ENCODE results near the gene ARHGAP22.

The ARHGAP22 gene

GRCh38 chr10:48450233-48450740 is 154.6 kb downstream of the ARHGAP22 start:
- Histone ChIP-seq H3K27ac (ENCODE audit: low read depth, low read length, severe bottlenecking) (no peak overlapping the region), H3K4me1 (ENCODE audit: control insufficient read depth, insufficient read depth, low read length, poor library complexity, severe bottlenecking) (peaks cover 8% of the 10 kb centered on the region), H3K9me3 (ENCODE audit: control insufficient read depth, low read length) (no peaks in the 10 kb centered on the region), H3K4me3 (ENCODE audit: extremely low read depth, insufficient read depth, low read length, poor library complexity, severe bottlenecking) (no peak overlapping the region), H3K36me3 (ENCODE audit: control insufficient read depth, insufficient read depth, low read length) (no peaks in the 10 kb centered on the region)
- 95 to 96% methylated on average over 48 to 49 of the region's 49 CpGs for WGBS, 2 experiments (ENCODE audit: insufficient coverage in 2 of 2)

DNA sequence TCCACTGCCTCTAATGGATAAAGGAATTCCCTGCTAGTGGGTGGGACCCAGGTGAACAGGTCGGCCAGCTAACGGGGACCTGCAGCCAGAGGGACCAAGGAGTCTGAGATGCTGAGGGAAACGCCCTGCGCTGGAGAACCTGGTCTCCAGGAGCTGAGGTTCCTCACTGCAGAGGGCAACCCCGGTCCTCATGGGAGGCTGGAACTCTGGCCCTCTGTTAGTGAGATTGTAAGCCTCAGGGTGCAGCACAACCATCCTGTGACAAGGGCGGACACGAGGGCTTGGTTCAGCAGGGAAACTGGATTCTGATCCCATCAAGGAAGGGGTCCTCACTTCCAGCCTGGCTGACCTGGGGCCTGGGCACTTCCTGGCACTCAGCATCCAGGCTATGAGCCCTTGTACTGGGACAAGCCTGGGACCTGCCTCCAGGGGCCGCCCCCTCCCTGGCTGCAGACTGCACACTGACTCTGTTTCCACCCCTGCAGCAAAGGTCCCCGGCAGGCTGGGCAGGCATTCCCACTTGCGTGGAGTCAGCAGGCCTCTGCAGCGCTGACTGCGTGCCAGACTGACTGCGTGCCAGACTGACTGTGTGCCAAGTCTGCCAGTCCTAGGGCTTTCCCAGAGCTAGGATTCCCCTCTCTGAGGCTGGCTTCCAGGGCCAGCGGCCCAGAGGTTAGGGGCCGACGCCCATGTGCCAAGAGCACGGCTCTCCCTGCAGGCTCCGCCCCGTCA is 155.2 kb downstream of the ARHGAP22 start:
- WGBS, 2 experiments (ENCODE audit: insufficient coverage in 2 of 2): 88 to 90% methylated on average over 15 to 17 of the region's 19 CpGs

DNA sequence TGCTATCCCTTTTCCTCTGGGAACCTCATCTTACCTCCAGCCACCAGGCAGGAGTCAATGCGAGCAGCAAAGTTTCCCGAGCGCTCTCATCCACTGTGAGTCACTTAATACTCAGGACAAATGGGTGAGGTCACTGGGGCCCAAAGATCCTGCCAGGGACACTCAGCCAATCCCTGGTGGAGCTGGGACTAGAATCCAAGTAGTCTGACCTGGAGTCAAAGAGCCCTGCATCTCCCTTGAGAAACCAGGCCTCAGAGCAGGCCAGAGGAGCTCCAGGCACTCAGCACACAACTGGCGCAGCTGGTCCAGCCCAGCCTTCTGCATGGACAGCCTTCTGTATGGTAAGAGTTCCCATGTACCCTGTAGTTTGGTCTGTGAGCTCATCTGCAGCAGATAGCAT is 156.1 kb downstream of the ARHGAP22 start:
- no peak overlapping the region for H3K4me3 ChIP-seq (ENCODE audit: extremely low read depth, insufficient read depth, low read length, poor library complexity, severe bottlenecking)
- no peak overlapping the region for H3K27ac ChIP-seq (ENCODE audit: low read depth, low read length, severe bottlenecking)
- H3K4me1 ChIP-seq (ENCODE audit: control insufficient read depth, insufficient read depth, low read length, poor library complexity, severe bottlenecking): peaks cover 8% of the 10 kb centered on the region
- WGBS, 2 experiments (ENCODE audit: insufficient coverage in 2 of 2): 88 to 98% methylated on average over 4 of the region's 4 CpGs
- H3K36me3 ChIP-seq (ENCODE audit: control insufficient read depth, insufficient read depth, low read length): no peaks in the 10 kb centered on the region
- H3K9me3 ChIP-seq (ENCODE audit: control insufficient read depth, low read length): no peaks in the 10 kb centered on the region

More for the DNA sequence above, 155.2 kb downstream of the ARHGAP22 start:
- no peak overlapping the region for H3K27ac ChIP-seq (ENCODE audit: low read depth, low read length, severe bottlenecking)
- no peak overlapping the region for H3K4me3 ChIP-seq (ENCODE audit: extremely low read depth, insufficient read depth, low read length, poor library complexity, severe bottlenecking)
- H3K9me3 ChIP-seq (ENCODE audit: control insufficient read depth, low read length): no peaks in the 10 kb centered on the region
- no peaks in the 10 kb centered on the region for H3K36me3 ChIP-seq (ENCODE audit: control insufficient read depth, insufficient read depth, low read length)
- peaks cover 8% of the 10 kb centered on the region for H3K4me1 ChIP-seq (ENCODE audit: control insufficient read depth, insufficient read depth, low read length, poor library complexity, severe bottlenecking)

- no peak overlapping the region for H3K4me3 ChIP-seq (ENCODE audit: extremely low read depth, insufficient read depth, low read length, poor library complexity, severe bottlenecking)
- H3K9me3 ChIP-seq (ENCODE audit: control insufficient read depth, low read length): no peaks in the 10 kb centered on the region
- H3K27ac ChIP-seq (ENCODE audit: low read depth, low read length, severe bottlenecking): no peak overlapping the region
- H3K4me1 ChIP-seq (ENCODE audit: control insufficient read depth, insufficient read depth, low read length, poor library complexity, severe bottlenecking): peaks cover 8% of the 10 kb centered on the region
- WGBS, 2 experiments (ENCODE audit: insufficient coverage in 2 of 2): 90 to 92% methylated on average over 8 to 11 of the region's 11 CpGs
- no peaks in the 10 kb centered on the region for H3K36me3 ChIP-seq (ENCODE audit: control insufficient read depth, insufficient read depth, low read length)
These were observed 157.3 kb downstream of the ARHGAP22 start for GRCh38 chr10:48447356-48448215.

GRCh38 chr10:48446785-48447184 is 158.1 kb downstream of the ARHGAP22 start:
- 94 to 96% methylated on average over 4 to 5 of the region's 7 CpGs for WGBS, 2 experiments (ENCODE audit: insufficient coverage in 2 of 2)
- Histone ChIP-seq H3K36me3 (ENCODE audit: control insufficient read depth, insufficient read depth, low read length) (no peaks in the 10 kb centered on the region), H3K27ac (ENCODE audit: low read depth, low read length, severe bottlenecking) (no peak overlapping the region), H3K9me3 (ENCODE audit: control insufficient read depth, low read length) (no peaks in the 10 kb centered on the region), H3K4me1 (ENCODE audit: control insufficient read depth, insufficient read depth, low read length, poor library complexity, severe bottlenecking) (peaks cover 8% of the 10 kb centered on the region), H3K4me3 (ENCODE audit: extremely low read depth, insufficient read depth, low read length, poor library complexity, severe bottlenecking) (no peak overlapping the region)

- WGBS, 2 experiments (ENCODE audit: insufficient coverage in 2 of 2): 89 to 92% methylated on average over 5 to 7 of the region's 7 CpGs
These were observed 158.9 kb downstream of the ARHGAP22 start for GRCh38 chr10:48445932-48446331.

DNA sequence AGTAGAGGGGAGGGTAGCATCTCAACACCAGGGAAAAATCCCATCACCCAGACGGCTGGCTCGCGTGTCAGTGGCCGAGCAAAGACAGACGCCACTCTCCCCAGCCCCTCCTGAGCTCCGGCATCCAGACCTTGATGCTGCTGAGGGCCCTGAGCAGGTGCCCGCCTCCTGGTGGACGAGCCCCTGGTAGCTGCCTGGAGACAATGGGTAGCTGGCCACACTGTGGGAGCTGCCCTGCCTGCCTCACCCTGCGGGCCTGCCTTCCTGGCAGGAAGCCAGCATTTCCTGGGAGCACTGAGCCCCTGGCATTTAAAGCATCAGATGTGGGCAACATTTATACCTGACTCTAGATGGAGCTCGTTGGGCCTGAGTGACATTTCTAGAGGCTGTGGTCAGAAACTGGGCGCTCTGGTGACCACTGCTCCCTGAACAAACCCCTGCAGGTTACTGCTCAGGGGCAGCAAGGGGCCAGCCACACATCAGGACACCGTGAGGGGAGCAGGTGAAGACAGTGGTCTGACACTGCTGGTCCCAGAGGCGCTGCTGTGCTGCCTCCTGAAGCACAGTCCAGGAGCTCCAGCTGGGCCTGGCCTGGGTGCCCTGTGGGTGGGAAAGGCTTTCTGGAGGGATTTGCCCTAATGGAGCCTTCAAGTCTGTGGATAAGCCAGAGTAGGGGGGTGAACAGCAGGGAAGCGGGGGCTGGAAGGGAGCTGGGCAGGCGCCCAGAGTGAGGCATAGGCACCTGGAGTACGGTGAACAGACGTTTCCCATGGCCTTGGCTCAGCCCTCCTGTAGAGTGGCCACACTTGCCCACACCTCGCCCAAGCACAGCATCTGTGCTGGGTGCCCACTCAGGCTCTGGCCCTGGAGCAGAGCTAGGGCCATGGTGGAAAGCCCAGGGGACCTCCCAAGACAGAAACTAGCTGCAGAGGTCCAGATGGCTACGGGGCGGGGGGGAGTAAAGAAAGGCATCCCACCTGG is 159.7 kb downstream of the ARHGAP22 start:
- Histone ChIP-seq H3K27ac (ENCODE audit: low read depth, low read length, severe bottlenecking) (no peak overlapping the region), H3K36me3 (ENCODE audit: control insufficient read depth, insufficient read depth, low read length) (no peaks in the 10 kb centered on the region), H3K9me3 (ENCODE audit: control insufficient read depth, low read length) (no peaks in the 10 kb centered on the region), H3K4me3 (ENCODE audit: extremely low read depth, insufficient read depth, low read length, poor library complexity, severe bottlenecking) (no peak overlapping the region), H3K4me1 (ENCODE audit: control insufficient read depth, insufficient read depth, low read length, poor library complexity, severe bottlenecking) (peaks cover 8% of the 10 kb centered on the region)
- 88 to 89% methylated on average over 16 to 20 of the region's 20 CpGs for WGBS, 2 experiments (ENCODE audit: insufficient coverage in 2 of 2)

More at GRCh38 chr10:48445932-48446331, 158.9 kb downstream of the ARHGAP22 start:
- peaks cover 8% of the 10 kb centered on the region for H3K4me1 ChIP-seq (ENCODE audit: control insufficient read depth, insufficient read depth, low read length, poor library complexity, severe bottlenecking)
- H3K27ac ChIP-seq (ENCODE audit: low read depth, low read length, severe bottlenecking): no peak overlapping the region
- H3K4me3 ChIP-seq (ENCODE audit: extremely low read depth, insufficient read depth, low read length, poor library complexity, severe bottlenecking): no peak overlapping the region
- no peaks in the 10 kb centered on the region for H3K9me3 ChIP-seq (ENCODE audit: control insufficient read depth, low read length)
- H3K36me3 ChIP-seq (ENCODE audit: control insufficient read depth, insufficient read depth, low read length): no peaks in the 10 kb centered on the region

- 67 to 73% methylated on average over 2 of the region's 2 CpGs for WGBS, 2 experiments (ENCODE audit: insufficient coverage in 2 of 2)
- H3K4me3 ChIP-seq (ENCODE audit: extremely low read depth, insufficient read depth, low read length, poor library complexity, severe bottlenecking): no peak overlapping the region
- H3K27ac ChIP-seq (ENCODE audit: low read depth, low read length, severe bottlenecking): no peak overlapping the region
- no peaks in the 10 kb centered on the region for H3K9me3 ChIP-seq (ENCODE audit: control insufficient read depth, low read length)
- H3K4me1 ChIP-seq (ENCODE audit: control insufficient read depth, insufficient read depth, low read length, poor library complexity, severe bottlenecking): peaks cover 8% of the 10 kb centered on the region
- H3K36me3 ChIP-seq (ENCODE audit: control insufficient read depth, insufficient read depth, low read length): no peaks in the 10 kb centered on the region
These were observed 160.6 kb downstream of the ARHGAP22 start for GRCh38 chr10:48444266-48444665.

DNA sequence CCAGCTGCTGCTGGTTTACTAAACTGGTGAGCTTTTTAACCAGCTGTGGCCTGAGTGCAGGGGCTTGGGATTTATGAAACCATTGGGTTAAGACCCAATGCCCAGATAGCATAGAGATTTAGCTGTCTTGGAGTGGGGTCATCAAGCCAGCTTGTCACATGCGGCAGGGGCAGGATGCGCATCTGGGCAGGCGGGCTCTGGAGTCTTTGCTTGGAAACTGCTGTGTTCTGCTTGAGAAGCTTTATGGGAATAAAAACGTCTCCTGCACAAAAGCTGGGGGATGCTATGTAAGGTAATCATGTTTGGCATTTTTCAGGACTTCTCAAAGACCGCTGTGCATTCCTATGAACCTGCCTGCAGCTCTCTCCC is 162.1 kb downstream of the ARHGAP22 start:
- WGBS, 2 experiments (ENCODE audit: insufficient coverage in 2 of 2): 83 to 94% methylated on average over 5 of the region's 5 CpGs
- H3K36me3 ChIP-seq (ENCODE audit: control insufficient read depth, insufficient read depth, low read length): peaks cover 3% of the 10 kb centered on the region
- no peak overlapping the region for H3K4me3 ChIP-seq (ENCODE audit: extremely low read depth, insufficient read depth, low read length, poor library complexity, severe bottlenecking)
- no peaks in the 10 kb centered on the region for H3K4me1 ChIP-seq (ENCODE audit: control insufficient read depth, insufficient read depth, low read length, poor library complexity, severe bottlenecking)
- no peak overlapping the region for H3K27ac ChIP-seq (ENCODE audit: low read depth, low read length, severe bottlenecking)
- H3K9me3 ChIP-seq (ENCODE audit: control insufficient read depth, low read length): no peaks in the 10 kb centered on the region

All from mesodermal cell (in vitro differentiated cells).